Bronchial epithelial cell (primary cell): ENCODE data around the gene DNAJC5. TPM values are rescaled to one million over a fixed set of nuclear protein-coding genes. Genes with fewer than 3 reads are reported as not detected.
"Not testable (repeated sequence)": the region's sequence is repeated elsewhere in the genome, so short reads cannot be mapped to it uniquely, and the experiment has no call there.

Source experiments
- DNase-seq: peaks from one replicate; pipeline ENCODE4 v3.0.0-alpha.2; 2010; ENCODE audit warnings: low read depth
- FAIRE-seq: peaks from 2 replicates; lab custom pipeline; 2011; peaks lifted over from hg19 to GRCh38; lab: Jason Lieb, UNC
- H3K27me3 ChIP-seq: 2 replicates; pipeline ENCODE4 v1.5.1; 2011; ENCODE audit warnings: low read length; ENCODE audit not compliant: control insufficient read depth, insufficient read depth
- H3K36me3 ChIP-seq: 2 replicates; pipeline ENCODE4 v1.5.1; 2011; ENCODE audit warnings: low read length; ENCODE audit not compliant: control insufficient read depth, insufficient read depth
- H3K4me3 ChIP-seq: 2 replicates; pipeline ENCODE4 v1.5.1; 2011; ENCODE audit warnings: mild to moderate bottlenecking, low read depth, low read length, control low read depth
- total RNA-seq: library from RNA; depleted of rRNA; stranded (reverse); fragments of >200 nt; gene quantifications from 2 replicates; pipeline ENCODE4 v1.2.1, GENCODE V29; 2014
- TF ChIP-seq, protein P1 (sequence below): IDR thresholded peaks from 2 replicates; pipeline ENCODE4 v1.5.1; 2011; ENCODE audit warnings: mild to moderate bottlenecking, moderate library complexity, low read length, control low read depth, inconsistent platforms; ENCODE audit not compliant: insufficient read depth, severe bottlenecking

Gene DNAJC5
- total RNA-seq, 1 donor from 2014 or later = 121 TPM

DNA sequence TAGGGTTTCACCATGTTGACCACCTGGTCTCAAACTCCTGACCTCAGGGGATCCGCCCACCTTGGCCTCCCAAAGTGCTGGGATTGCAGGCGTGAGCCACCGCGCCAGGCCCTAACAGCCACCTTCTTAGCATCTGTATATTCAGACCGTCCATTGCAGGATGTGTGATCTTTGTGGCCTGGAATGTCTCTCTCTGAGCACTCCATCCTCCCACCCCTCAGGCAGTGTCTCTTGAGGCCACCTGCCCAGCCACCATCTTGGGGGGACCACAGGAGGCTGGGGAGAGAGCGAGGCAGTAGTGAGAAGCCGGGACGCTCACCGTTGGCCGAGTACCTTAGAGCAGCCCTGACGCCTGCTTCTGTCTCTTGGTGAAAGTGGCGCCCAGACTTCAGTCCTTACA is 18.8 kb downstream of the DNAJC5 start:
- FAIRE-seq = no peak
- H3K27me3 ChIP-seq = no peaks in the 10 kb centered on the region
- no peak for DNase-seq
- H3K36me3 ChIP-seq = peaks cover 5% of the 10 kb centered on the region
- TF ChIP-seq, protein P1, sequence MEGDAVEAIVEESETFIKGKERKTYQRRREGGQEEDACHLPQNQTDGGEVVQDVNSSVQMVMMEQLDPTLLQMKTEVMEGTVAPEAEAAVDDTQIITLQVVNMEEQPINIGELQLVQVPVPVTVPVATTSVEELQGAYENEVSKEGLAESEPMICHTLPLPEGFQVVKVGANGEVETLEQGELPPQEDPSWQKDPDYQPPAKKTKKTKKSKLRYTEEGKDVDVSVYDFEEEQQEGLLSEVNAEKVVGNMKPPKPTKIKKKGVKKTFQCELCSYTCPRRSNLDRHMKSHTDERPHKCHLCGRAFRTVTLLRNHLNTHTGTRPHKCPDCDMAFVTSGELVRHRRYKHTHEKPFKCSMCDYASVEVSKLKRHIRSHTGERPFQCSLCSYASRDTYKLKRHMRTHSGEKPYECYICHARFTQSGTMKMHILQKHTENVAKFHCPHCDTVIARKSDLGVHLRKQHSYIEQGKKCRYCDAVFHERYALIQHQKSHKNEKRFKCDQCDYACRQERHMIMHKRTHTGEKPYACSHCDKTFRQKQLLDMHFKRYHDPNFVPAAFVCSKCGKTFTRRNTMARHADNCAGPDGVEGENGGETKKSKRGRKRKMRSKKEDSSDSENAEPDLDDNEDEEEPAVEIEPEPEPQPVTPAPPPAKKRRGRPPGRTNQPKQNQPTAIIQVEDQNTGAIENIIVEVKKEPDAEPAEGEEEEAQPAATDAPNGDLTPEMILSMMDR = no peak
- H3K4me3 ChIP-seq = no peak overlapping the region

GRCh38 chr20:63915471-63915870 is 20.5 kb downstream of the DNAJC5 start:
- no peak overlapping the region for H3K4me3 ChIP-seq
- TF ChIP-seq, protein P1 = no peak
- DNase-seq (no peak), FAIRE-seq (no peak)
- no peaks in the 10 kb centered on the region for H3K27me3 ChIP-seq
- peaks cover 7% of the 10 kb centered on the region for H3K36me3 ChIP-seq

GRCh38 chr20:63916371-63916939 is 21.5 kb downstream of the DNAJC5 start:
- DNase-seq, FAIRE-seq, H3K4me3 ChIP-seq, H3K27me3 ChIP-seq, H3K36me3 ChIP-seq: not testable (repeated sequence)

DNA sequence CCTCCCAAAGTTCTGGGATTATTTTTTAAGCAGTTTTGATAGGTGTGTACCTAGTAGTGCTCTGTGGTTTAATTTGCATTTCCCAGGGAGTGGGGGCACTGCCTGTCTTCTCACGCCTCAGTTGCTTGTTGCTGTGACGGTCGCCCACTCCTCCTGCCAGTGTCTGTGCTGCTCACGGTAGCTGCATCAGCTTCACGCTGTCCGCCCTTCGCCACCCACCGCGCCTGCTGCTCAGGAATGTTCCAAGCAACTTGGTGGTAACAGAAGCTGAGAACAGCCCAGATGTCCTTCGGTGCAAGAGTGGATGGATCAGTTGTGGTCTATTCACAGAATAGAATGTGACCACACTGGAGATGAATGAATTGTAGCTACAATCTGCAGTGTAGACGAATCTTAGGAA is 22.9 kb downstream of the DNAJC5 start:
- H3K36me3 ChIP-seq = peaks cover 7% of the 10 kb centered on the region
- H3K4me3 ChIP-seq = no peak overlapping the region

GRCh38 chr20:63919130-63919529 is 24.2 kb downstream of the DNAJC5 start:
- FAIRE-seq (no peak), DNase-seq (no peak)
- no peak overlapping the region for H3K4me3 ChIP-seq
- H3K36me3 ChIP-seq = peaks cover 5% of the 10 kb centered on the region
- TF ChIP-seq, protein P1 = no peak
- no peaks in the 10 kb centered on the region for H3K27me3 ChIP-seq

More for the DNA sequence above, 22.9 kb downstream of the DNAJC5 start:
- FAIRE-seq (no peak), DNase-seq (no peak)
- TF ChIP-seq, protein P1 = no peak
- no peaks in the 10 kb centered on the region for H3K27me3 ChIP-seq

DNA sequence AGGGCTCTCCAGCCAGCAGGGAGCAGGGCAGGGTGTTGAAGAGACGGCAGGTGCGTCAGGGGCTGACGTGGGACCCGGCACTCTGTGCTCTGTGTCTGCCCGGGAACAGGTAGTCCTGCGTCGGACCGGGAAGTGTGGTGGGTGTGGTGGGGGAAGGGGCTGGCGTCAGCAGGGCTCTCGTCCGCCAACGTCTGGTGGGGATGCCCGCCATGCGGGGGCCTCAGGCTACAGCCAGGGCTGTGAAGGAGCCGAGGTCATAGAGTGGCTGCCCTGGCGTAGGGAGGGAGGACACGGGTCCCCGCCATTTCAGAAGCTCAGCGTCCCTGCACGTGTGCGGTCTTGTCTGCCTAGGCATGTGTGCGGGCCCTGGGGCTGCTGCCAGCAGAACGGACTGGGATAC is 25.3 kb downstream of the DNAJC5 start:
- FAIRE-seq (no peak), DNase-seq (no peak)
- Histone ChIP-seq H3K4me3 (no peak overlapping the region), H3K27me3 (no peaks in the 10 kb centered on the region), H3K36me3 (peaks cover 6% of the 10 kb centered on the region)
- TF ChIP-seq, protein P1 = no peak
